Suprapubic skin (tissue), 3 donors: Measurements from ENCODE around the gene TMEM236.

ENCODE experiments used
- POLR2AphosphoS5 ChIP-seq, 3 donors: sonication (generic); formaldehyde crosslinking; IDR thresholded peaks; one replicate each; pipeline ENCODE4 v1.6.1; 2017; ENCODE audit warnings: antibody characterized with exemption in 3 of 3
- TF ChIP-seq, protein P1 (sequence below), 2 donors: fragments of 200-600 bp in 1 of 2; fragments of 450-650 bp in 1 of 2; sonication (generic) in 1 of 2; IDR thresholded peaks; one replicate each; pipeline ENCODE4 v1.5.1; 2016 to 2019; ENCODE audit warnings: antibody characterized with exemption in 2 of 2, mild to moderate bottlenecking in 1 of 2, moderate library complexity in 1 of 2

DNA sequence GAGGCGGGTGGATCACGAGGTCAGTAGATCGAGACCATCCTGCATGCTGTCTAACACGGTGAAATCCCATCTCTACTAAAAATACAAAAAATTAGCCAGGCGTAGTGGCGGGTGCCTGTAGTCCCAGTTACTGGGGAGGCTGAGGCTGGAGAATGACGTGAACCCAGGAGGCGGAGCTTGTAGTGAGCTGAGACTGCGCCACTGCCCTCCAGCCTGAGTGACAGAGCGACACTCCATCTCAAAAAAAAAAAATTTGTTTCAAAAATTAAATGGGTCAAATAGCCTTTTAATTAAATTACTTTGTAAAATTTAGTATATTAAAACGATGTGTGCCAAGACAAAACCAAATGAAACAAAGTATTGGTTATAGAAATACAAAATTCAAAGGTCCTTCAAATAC lies 50.3 kb downstream of the TMEM236 start:
- TF ChIP-seq, protein P1, sequence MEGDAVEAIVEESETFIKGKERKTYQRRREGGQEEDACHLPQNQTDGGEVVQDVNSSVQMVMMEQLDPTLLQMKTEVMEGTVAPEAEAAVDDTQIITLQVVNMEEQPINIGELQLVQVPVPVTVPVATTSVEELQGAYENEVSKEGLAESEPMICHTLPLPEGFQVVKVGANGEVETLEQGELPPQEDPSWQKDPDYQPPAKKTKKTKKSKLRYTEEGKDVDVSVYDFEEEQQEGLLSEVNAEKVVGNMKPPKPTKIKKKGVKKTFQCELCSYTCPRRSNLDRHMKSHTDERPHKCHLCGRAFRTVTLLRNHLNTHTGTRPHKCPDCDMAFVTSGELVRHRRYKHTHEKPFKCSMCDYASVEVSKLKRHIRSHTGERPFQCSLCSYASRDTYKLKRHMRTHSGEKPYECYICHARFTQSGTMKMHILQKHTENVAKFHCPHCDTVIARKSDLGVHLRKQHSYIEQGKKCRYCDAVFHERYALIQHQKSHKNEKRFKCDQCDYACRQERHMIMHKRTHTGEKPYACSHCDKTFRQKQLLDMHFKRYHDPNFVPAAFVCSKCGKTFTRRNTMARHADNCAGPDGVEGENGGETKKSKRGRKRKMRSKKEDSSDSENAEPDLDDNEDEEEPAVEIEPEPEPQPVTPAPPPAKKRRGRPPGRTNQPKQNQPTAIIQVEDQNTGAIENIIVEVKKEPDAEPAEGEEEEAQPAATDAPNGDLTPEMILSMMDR (IDR thresholded peaks at IDR 0.05): no peak
- no peak for TF ChIP-seq POLR2AphosphoS5 (IDR thresholded peaks at IDR 0.05)
